Measurements from ENCODE around the gene SLC2A6. TPM values are rescaled to one million over a fixed set of nuclear protein-coding genes. Genes with fewer than 3 reads are reported as not detected.

The SLC2A6 gene
- total RNA-seq, 4 donors from 2014 or later = 0.41 to 2.4 (median 1.4) TPM

DNA sequence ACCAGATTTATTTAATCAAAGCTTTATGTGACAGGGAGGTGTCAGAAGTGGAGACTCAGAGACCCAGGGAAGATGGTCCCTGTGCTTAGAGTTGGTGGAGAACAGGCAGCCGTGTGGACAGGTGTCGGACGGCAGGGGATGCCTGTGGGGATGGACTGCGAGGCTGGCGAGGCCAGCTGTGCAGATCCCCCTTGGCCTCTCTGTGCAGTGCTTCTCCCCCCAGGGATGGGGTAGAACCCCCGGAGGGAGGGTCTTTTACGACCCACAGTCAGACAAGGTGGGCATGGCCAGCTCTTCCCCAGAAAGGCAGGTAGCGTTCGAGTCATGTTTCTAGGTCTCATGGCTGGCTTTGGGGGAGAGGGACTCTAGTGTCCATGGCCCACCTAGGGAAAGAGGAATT is 4.7 kb upstream of the SLC2A6 start:
- Histone ChIP-seq H3K4me3 (no peak overlapping the region), H3K9me3 (no peaks in the 10 kb centered on the region), H3K27ac (no peak overlapping the region), H3K36me3 (no peaks in the 10 kb centered on the region), H3K4me1 (peaks cover 2 to 8% of the 10 kb centered on the region in 2 donors), H3K27me3 (no peaks in the 10 kb centered on the region)
- intact Hi-C loops (cut with DNase I; ENCODE audit: low total_unique reads) (loop anchor here (10.0 kb wide), 1 partner anchor 139 kb away; the partner anchor contains the start of genes MED22 and RPL7A), in situ Hi-C loops (cut with MboI; ENCODE audit: low sequenced_read_pairs in 4 of 4) (loop anchor here (5.0 to 25.0 kb wide), 5 partner anchors 69 to 309 kb away; partner anchors contain the start of gene REXO4 (in 2 of the 4))
- DNase-seq (no peak), ATAC-seq (no peak)
- no peak for TF ChIP-seq POLR2A (IDR thresholded peaks at IDR 0.05)
- TF ChIP-seq, protein P1, sequence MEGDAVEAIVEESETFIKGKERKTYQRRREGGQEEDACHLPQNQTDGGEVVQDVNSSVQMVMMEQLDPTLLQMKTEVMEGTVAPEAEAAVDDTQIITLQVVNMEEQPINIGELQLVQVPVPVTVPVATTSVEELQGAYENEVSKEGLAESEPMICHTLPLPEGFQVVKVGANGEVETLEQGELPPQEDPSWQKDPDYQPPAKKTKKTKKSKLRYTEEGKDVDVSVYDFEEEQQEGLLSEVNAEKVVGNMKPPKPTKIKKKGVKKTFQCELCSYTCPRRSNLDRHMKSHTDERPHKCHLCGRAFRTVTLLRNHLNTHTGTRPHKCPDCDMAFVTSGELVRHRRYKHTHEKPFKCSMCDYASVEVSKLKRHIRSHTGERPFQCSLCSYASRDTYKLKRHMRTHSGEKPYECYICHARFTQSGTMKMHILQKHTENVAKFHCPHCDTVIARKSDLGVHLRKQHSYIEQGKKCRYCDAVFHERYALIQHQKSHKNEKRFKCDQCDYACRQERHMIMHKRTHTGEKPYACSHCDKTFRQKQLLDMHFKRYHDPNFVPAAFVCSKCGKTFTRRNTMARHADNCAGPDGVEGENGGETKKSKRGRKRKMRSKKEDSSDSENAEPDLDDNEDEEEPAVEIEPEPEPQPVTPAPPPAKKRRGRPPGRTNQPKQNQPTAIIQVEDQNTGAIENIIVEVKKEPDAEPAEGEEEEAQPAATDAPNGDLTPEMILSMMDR (IDR thresholded peaks at IDR 0.05 in 4 of 5, conservative IDR thresholded peaks at IDR 0.05 in 1 of 5) = no peak

DNA sequence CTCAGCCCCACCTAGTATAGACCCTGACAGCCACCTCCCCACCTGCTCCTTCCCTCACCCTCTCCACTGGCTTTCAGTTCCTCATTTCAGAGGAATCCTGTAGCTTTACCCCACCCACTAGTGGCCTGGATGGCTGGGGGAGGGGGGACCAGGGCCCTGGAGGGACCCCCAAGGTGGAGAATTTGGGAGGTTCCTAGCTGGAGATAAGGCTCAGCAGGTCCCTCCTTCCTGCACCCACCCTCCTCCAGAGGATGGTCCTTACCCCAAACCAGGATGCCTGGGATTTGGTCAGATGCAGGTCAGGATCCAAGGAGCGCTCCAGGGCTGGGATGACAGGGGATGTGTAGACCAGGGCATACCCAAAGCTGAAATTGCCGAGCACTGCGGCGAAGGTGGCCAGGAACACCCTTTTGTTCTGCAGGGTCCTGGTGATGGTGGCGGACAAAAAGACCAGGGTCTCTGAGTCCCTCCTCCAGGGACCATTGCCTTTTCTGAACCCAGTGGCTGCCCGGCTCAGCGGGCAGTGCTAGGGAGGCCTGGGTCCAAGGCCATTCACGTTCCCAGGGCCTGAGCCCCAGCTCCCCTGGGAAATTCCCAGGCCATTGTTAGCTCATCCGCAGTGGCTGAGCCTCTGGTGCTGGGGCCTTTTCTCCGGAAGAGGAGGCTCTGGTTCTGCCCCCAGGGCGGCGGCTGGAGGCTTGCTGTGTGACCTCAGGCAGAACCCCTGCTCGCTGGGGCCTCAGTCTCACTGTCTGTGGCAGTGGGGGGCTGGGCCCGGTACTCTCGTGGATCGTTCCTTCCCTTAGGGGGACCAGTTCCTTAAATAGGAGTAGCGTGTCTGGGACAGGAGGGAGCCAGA is 678 bp downstream of the SLC2A6 start:
- Histone ChIP-seq H3K36me3 (no peaks in the 10 kb centered on the region), H3K27ac (peak overlapping the region; percentile 52 to 74 (median 68)), H3K4me3 (peak overlapping the region; percentile 56 to 69 (median 62)), H3K4me1 (peaks cover 4 to 14% of the 10 kb centered on the region in 2 donors), H3K27me3 (no peaks in the 10 kb centered on the region), H3K9me3 (no peaks in the 10 kb centered on the region)
- TF ChIP-seq, protein P1 (IDR thresholded peaks at IDR 0.05 in 4 of 5, conservative IDR thresholded peaks at IDR 0.05 in 1 of 5) = no peak
- no peak for TF ChIP-seq POLR2A (IDR thresholded peaks at IDR 0.05)
- no peak for DNase-seq
- intact Hi-C loops (cut with DNase I; ENCODE audit: low total_unique reads) = no loop called here
- ATAC-seq = peak; percentile 21
- in situ Hi-C loops (cut with MboI; ENCODE audit: low sequenced_read_pairs in 4 of 4) = loop anchor here in 1 of 4 donors (25.0 kb wide), 1 partner anchor 291 kb away; no protein-coding TSS in a partner anchor

DNA sequence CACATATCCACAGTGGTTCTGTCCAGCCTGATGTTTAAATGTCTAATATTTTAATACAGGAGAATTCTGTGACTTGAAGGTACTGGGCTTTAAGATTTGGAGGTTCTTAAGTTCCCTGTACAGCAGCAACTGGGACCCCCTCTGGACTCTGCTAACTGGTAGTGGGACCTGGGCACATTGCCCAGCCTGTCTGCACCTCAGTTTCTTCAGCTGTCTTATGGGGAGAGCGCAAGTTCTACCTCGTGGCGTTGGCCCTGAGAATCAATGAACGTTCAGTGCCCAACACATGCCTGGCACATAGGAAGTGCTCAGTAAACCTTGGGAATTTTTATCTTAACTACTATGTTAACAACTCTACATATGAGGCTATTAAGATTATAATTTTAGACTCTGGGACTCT is 1.4 kb downstream of the SLC2A6 start:
- intact Hi-C loops (cut with DNase I; ENCODE audit: low total_unique reads) = no loop called here
- H3K27ac ChIP-seq = no peak overlapping the region

DNA sequence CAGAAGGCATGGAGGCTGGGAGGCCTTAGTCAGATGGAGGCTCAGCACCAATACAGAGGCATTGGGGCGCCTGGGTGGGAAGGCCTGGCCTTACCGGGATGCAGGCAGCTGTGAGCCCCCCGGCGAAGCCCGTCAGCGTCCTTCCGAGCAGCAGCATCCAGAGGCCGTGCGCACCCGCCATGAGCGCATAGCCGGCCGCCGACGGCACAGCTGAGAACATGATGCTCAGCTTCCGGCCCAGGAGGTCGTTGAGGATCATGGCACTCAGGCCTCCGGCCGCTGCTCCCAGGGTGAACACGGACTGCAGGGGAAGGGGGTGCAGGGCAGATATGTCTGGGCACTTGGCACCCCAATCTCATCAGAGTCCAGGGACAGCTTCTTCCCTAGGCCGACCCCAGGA is 2.0 kb downstream of the SLC2A6 start:
- TF ChIP-seq, protein P1 (IDR thresholded peaks at IDR 0.05 in 4 of 5, conservative IDR thresholded peaks at IDR 0.05 in 1 of 5) = no peak
- no peak for TF ChIP-seq POLR2A (IDR thresholded peaks at IDR 0.05)
- Histone ChIP-seq H3K27ac (no peak overlapping the region), H3K4me1 (peaks cover 4 to 14% of the 10 kb centered on the region in 2 donors), H3K27me3 (no peaks in the 10 kb centered on the region), H3K36me3 (no peaks in the 10 kb centered on the region), H3K4me3 (no peak overlapping the region), H3K9me3 (no peaks in the 10 kb centered on the region)
- intact Hi-C loops (cut with DNase I; ENCODE audit: low total_unique reads) (no loop called here), in situ Hi-C loops (cut with MboI; ENCODE audit: low sequenced_read_pairs in 4 of 4) (loop anchor here in 1 of 4 donors (25.0 kb wide), 1 partner anchor 290 kb away; no protein-coding TSS in a partner anchor)
- ATAC-seq (no peak), DNase-seq (no peak)

More for the DNA sequence above, 1.4 kb downstream of the SLC2A6 start:
- Histone ChIP-seq H3K36me3 (no peaks in the 10 kb centered on the region), H3K4me3 (no peak overlapping the region), H3K9me3 (no peaks in the 10 kb centered on the region), H3K27me3 (no peaks in the 10 kb centered on the region), H3K4me1 (peaks cover 4 to 14% of the 10 kb centered on the region in 2 donors)
- in situ Hi-C loops (cut with MboI; ENCODE audit: low sequenced_read_pairs in 4 of 4) = loop anchor here in 1 of 4 donors (25.0 kb wide), 1 partner anchor 290 kb away; no protein-coding TSS in a partner anchor
- ATAC-seq (no peak), DNase-seq (no peak)
- TF ChIP-seq, protein P1 (IDR thresholded peaks at IDR 0.05 in 4 of 5, conservative IDR thresholded peaks at IDR 0.05 in 1 of 5) = no peak
- TF ChIP-seq POLR2A (IDR thresholded peaks at IDR 0.05) = no peak
